ENCODE results near the gene PDE6G. TPM values are rescaled to one million over a fixed set of nuclear protein-coding genes. Genes with fewer than 3 reads are reported as not detected.
A peak's percentile ranks its signal among the peaks of the same experiment; 100 is the strongest.

The PDE6G gene
- total and polyA plus RNA-seq, 2 of the 13 experiments (the other 11 are each of a cell fraction or from before 2014, with no cell fraction given): 1.4 to 6.7 TPM

DNA sequence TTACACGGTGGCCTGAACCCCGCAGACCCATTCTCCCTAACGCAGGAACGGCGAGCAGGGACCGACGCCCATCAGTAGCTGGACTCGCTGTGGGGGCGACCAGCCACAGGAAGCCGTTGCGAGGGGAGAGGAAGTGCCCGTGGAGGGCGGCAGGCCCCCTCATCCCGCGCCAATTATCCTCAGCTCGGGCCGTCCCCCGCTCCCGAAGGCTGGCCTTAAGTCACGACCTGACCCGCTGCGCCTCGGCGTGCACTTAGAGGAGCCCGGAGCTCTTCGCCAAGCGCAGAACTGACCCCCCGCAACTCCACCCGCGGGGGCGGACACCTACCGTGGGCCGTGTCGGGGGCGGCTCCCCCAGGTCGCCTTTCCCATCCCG is 26.9 kb upstream of the PDE6G start (continued):
- TF ChIP-seq HNRNPH1 (optimal IDR thresholded peaks at IDR 0.05; ENCODE audit: low read depth, low read length) (no peak), ZNF746 (CRISPR knock-in tag; IDR thresholded peaks at IDR 0.05) (no peak), ZNF780A (CRISPR knock-in tag; IDR thresholded peaks at IDR 0.05) (no peak), ZNF441 (CRISPR knock-in tag; IDR thresholded peaks at IDR 0.05; ENCODE audit: borderline replicate concordance) (peak; percentile 11; the same call in 1 of the 2 replicates), MED8 (CRISPR knock-in tag; IDR thresholded peaks at IDR 0.05; ENCODE audit: insufficient replicate concordance) (no peak), KLF12 (CRISPR knock-in tag; IDR thresholded peaks at IDR 0.05; ENCODE audit: borderline replicate concordance) (0 out of 2 replicates have a peak, but pooled peaks have one; percentile 12), PITX1 (CRISPR knock-in tag; IDR thresholded peaks at IDR 0.05) (no peak), RFX1 (IDR thresholded peaks at IDR 0.05) (no peak), GATA4 (IDR thresholded peaks at IDR 0.05; ENCODE audit: borderline replicate concordance, low read depth) (no peak), ZNF605 (CRISPR knock-in tag; IDR thresholded peaks at IDR 0.05) (no peak), NR2F1 (CRISPR knock-in tag; IDR thresholded peaks at IDR 0.05) (no peak), TSC22D2 (CRISPR knock-in tag; IDR thresholded peaks at IDR 0.05; ENCODE audit: borderline replicate concordance) (no peak), POGZ (CRISPR knock-in tag; IDR thresholded peaks at IDR 0.05) (no peak), ADNP (CRISPR knock-in tag; IDR thresholded peaks at IDR 0.05) (no peak), ZNF335 (CRISPR knock-in tag; IDR thresholded peaks at IDR 0.05) (no peak)
- TF ChIP-seq, protein P1, sequence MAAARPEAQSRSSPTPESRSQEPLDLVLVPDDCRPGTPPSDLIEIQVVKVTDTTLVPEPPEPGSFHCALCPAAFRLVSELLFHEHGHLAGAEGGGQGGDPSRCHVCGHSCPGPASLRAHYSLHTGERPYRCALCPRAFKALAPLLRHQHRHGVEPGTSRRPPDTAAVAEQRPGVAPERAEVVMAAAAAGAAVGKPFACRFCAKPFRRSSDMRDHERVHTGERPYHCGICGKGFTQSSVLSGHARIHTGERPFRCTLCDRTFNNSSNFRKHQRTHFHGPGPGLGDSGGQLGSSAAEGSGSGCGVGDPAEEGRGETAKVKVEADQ (CRISPR knock-in tag; IDR thresholded peaks at IDR 0.05; ENCODE audit: borderline replicate concordance): no peak
- TF ChIP-seq, protein P2, sequence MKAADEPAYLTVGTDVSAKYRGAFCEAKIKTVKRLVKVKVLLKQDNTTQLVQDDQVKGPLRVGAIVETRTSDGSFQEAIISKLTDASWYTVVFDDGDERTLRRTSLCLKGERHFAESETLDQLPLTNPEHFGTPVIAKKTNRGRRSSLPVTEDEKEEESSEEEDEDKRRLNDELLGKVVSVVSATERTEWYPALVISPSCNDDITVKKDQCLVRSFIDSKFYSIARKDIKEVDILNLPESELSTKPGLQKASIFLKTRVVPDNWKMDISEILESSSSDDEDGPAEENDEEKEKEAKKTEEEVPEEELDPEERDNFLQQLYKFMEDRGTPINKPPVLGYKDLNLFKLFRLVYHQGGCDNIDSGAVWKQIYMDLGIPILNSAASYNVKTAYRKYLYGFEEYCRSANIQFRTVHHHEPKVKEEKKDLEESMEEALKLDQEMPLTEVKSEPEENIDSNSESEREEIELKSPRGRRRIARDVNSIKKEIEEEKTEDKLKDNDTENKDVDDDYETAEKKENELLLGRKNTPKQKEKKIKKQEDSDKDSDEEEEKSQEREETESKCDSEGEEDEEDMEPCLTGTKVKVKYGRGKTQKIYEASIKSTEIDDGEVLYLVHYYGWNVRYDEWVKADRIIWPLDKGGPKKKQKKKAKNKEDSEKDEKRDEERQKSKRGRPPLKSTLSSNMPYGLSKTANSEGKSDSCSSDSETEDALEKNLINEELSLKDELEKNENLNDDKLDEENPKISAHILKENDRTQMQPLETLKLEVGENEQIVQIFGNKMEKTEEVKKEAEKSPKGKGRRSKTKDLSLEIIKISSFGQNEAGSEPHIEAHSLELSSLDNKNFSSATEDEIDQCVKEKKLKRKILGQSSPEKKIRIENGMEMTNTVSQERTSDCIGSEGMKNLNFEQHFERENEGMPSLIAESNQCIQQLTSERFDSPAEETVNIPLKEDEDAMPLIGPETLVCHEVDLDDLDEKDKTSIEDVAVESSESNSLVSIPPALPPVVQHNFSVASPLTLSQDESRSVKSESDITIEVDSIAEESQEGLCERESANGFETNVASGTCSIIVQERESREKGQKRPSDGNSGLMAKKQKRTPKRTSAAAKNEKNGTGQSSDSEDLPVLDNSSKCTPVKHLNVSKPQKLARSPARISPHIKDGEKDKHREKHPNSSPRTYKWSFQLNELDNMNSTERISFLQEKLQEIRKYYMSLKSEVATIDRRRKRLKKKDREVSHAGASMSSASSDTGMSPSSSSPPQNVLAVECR (CRISPR knock-in tag; IDR thresholded peaks at IDR 0.05; ENCODE audit: borderline replicate concordance): no peak
- TF ChIP-seq, protein P3, sequence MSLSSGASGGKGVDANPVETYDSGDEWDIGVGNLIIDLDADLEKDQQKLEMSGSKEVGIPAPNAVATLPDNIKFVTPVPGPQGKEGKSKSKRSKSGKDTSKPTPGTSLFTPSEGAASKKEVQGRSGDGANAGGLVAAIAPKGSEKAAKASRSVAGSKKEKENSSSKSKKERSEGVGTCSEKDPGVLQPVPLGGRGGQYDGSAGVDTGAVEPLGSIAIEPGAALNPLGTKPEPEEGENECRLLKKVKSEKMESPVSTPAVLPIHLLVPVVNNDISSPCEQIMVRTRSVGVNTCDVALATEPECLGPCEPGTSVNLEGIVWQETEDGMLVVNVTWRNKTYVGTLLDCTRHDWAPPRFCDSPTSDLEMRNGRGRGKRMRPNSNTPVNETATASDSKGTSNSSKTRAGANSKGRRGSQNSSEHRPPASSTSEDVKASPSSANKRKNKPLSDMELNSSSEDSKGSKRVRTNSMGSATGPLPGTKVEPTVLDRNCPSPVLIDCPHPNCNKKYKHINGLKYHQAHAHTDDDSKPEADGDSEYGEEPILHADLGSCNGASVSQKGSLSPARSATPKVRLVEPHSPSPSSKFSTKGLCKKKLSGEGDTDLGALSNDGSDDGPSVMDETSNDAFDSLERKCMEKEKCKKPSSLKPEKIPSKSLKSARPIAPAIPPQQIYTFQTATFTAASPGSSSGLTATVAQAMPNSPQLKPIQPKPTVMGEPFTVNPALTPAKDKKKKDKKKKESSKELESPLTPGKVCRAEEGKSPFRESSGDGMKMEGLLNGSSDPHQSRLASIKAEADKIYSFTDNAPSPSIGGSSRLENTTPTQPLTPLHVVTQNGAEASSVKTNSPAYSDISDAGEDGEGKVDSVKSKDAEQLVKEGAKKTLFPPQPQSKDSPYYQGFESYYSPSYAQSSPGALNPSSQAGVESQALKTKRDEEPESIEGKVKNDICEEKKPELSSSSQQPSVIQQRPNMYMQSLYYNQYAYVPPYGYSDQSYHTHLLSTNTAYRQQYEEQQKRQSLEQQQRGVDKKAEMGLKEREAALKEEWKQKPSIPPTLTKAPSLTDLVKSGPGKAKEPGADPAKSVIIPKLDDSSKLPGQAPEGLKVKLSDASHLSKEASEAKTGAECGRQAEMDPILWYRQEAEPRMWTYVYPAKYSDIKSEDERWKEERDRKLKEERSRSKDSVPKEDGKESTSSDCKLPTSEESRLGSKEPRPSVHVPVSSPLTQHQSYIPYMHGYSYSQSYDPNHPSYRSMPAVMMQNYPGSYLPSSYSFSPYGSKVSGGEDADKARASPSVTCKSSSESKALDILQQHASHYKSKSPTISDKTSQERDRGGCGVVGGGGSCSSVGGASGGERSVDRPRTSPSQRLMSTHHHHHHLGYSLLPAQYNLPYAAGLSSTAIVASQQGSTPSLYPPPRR (CRISPR knock-in tag; IDR thresholded peaks at IDR 0.05; ENCODE audit: borderline replicate concordance): peak; percentile 17; the same call in 1 of the 2 replicates
